Measurements from ENCODE around the gene MRPS14.

DNA sequence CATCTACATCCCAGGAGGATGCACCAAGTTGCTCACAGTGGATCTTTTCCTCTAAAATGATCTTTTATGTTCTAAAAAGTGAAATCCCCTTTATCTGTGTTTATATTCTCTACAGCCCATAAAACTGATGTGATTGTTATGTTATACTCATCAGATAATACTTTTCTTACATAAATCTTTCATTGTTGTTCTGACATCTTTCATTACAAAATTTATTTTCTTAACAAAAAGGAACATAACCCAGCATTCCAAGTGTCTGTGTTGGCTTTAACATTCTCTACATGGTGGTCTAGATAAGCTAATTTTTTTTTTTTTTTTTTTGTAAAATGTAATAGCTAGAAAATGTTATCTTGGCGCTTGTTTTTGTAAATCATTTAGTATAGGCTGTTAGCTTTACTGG, 31.8 kb downstream of the MRPS14 start:
- TF ChIP-seq POLR2A (IDR thresholded peaks at IDR 0.05; ENCODE audit: low read depth, low read length) = no peak
- no peak for TF ChIP-seq TAF1 (IDR thresholded peaks at IDR 0.05; ENCODE audit: borderline replicate concordance, low read depth, low read length)

Data from GM12892 (cell line).